Stimulated activated CD4-positive, alpha-beta T cell treated with anti-CD3 and anti-CD28 coated beads, TNF-alpha, amount 100 ng/mL, for 4 hours (primary cell): ENCODE data around the gene RNU4-1.

Experiments
- DNase-seq, 3 experiments: peaks; one replicate each; pipeline ENCODE4 v3.0.0-alpha.2; 2020; ENCODE audit warnings: low read depth in 3 of 3

RNU4-1 gene

GRCh38 chr12:120290609-120291305 lies 2.3 kb downstream of the RNU4-1 start:
- DNase-seq = peak in 1 of 3 experiments; percentile 4

- DNase-seq = no peak
Measured at GRCh38 chr12:120287491-120287890, 5.5 kb downstream of the RNU4-1 start.

- no peak for DNase-seq
Measured at GRCh38 chr12:120286768-120287490, 6.1 kb downstream of the RNU4-1 start.

GRCh38 chr12:120284381-120284780 lies 8.7 kb downstream of the RNU4-1 start:
- no peak for DNase-seq

GRCh38 chr12:120283318-120283717 lies 9.7 kb downstream of the RNU4-1 start:
- no peak for DNase-seq

- no peak for DNase-seq
Measured at GRCh38 chr12:120278137-120279069, 14.6 kb downstream of the RNU4-1 start.

GRCh38 chr12:120276734-120277133 lies 16.3 kb downstream of the RNU4-1 start:
- no peak for DNase-seq

GRCh38 chr12:120267736-120268135 lies 25.3 kb downstream of the RNU4-1 start:
- DNase-seq = no peak

GRCh38 chr12:120266180-120266870 lies 26.7 kb downstream of the RNU4-1 start:
- DNase-seq = no peak

- DNase-seq = peak; percentile 80 to 91 (median 88)
Measured at GRCh38 chr12:120265473-120266179, 27.4 kb downstream of the RNU4-1 start, which contains the start of gene PXN. Gene PXN, minus strand, starts transcription at chr12:120265730. Its CDS starts 101 bp downstream, at chr12:120265629.

- DNase-seq = no peak
Measured at GRCh38 chr12:120264904-120265472, 28.0 kb downstream of the RNU4-1 start.

GRCh38 chr12:120264086-120264903 lies 28.7 kb downstream of the RNU4-1 start:
- DNase-seq = no peak

- DNase-seq = no peak
Measured at GRCh38 chr12:120263748-120264085, 29.3 kb downstream of the RNU4-1 start.

- DNase-seq = no peak
Measured at GRCh38 chr12:120262852-120263747, 29.9 kb downstream of the RNU4-1 start.

- no peak for DNase-seq
Measured at GRCh38 chr12:120261951-120262851, 30.8 kb downstream of the RNU4-1 start.

- DNase-seq = no peak
Measured at GRCh38 chr12:120260607-120261006, 32.4 kb downstream of the RNU4-1 start.

GRCh38 chr12:120259418-120260202 lies 33.4 kb downstream of the RNU4-1 start:
- DNase-seq = no peak
